HepG2 (cell line): ENCODE results near the gene HOTAIR. TPM values are rescaled to one million over a fixed set of nuclear protein-coding genes. Genes with fewer than 3 reads are reported as not detected.
A peak's percentile ranks its signal among the peaks of the same experiment; 100 is the strongest.

Source experiments
- ELF1 ChIP-seq: sonication (generic); formaldehyde crosslinking; IDR thresholded peaks from 2 replicates; pipeline ENCODE4 v1.4.0; 2020; ENCODE audit warnings: missing genetic modification reagents
- HOXA3 ChIP-seq: sonication (generic); formaldehyde crosslinking; IDR thresholded peaks from 2 replicates; pipeline ENCODE4 v1.5.0; 2020; ENCODE audit warnings: missing genetic modification reagents
- MTF2 ChIP-seq: sonication (generic); formaldehyde crosslinking; IDR thresholded peaks from 2 replicates; pipeline ENCODE4 v1.5.0; 2020; ENCODE audit warnings: missing genetic modification reagents, borderline replicate concordance
- PHF8 ChIP-seq: sonication (generic); formaldehyde crosslinking; IDR thresholded peaks from 2 replicates; pipeline ENCODE4 v1.5.0; 2020; ENCODE audit warnings: missing genetic modification reagents
- SUZ12 ChIP-seq: fragments of 150-350 bp; IDR thresholded peaks from 2 replicates; pipeline ENCODE4 v1.6.1; 2014; ENCODE audit warnings: low read depth, low read length
- TARDBP ChIP-seq: sonication (generic); formaldehyde crosslinking; IDR thresholded peaks from 2 replicates; pipeline ENCODE4 v1.8.0; 2022; ENCODE audit warnings: mild to moderate bottlenecking, missing genetic modification reagents
- THYN1 ChIP-seq: sonication (generic); formaldehyde crosslinking; IDR thresholded peaks from 2 replicates; pipeline ENCODE4 v1.8.1; 2023; ENCODE audit warnings: low read depth, mild to moderate bottlenecking, moderate library complexity, missing genetic modification reagents, borderline replicate concordance
- ZNF24 ChIP-seq: fragments of 450-650 bp; IDR thresholded peaks from 2 replicates; pipeline ENCODE4 v1.6.1; 2017; ENCODE audit warnings: antibody characterized with exemption, mild to moderate bottlenecking
- ZNF562 ChIP-seq: sonication (generic); formaldehyde crosslinking; IDR thresholded peaks from 2 replicates; pipeline ENCODE4 v1.8.0; 2022; ENCODE audit warnings: missing genetic modification reagents, borderline replicate concordance
- ZSCAN9 ChIP-seq: IDR thresholded peaks from 2 replicates; pipeline ENCODE4 v1.6.1; 2016; ENCODE audit warnings: borderline replicate concordance
- polyA plus RNA-seq, 8 experiments: library from polyadenylated mRNA; depleted of rRNA in 3 of 8; stranded (reverse) in 7 of 8; unstranded in 1 of 8; fragments of >200 nt; fragmentation: Illumina TruSeq in 4 of 8; extraction: Trizol in 4 of 8; gene quantifications; 2 replicates each; pipeline versions ENCODE4 v1.2.1 to v1.2.3, GENCODE V29; 2011 to 2016; ENCODE audit warnings: low read depth in 4 of 8, missing spikeins in 1 of 8, mixed read lengths in 1 of 8; ENCODE audit not compliant: insufficient read depth in 1 of 8
- total RNA-seq, 5 experiments: library from RNA; depleted of rRNA; stranded (reverse); fragments of >200 nt; fragmentation: Illumina TruSeq; extraction: Trizol; gene quantifications; 2 replicates each; pipeline ENCODE4 v1.2.3, GENCODE V29; 2016; ENCODE audit warnings: low read depth in 1 of 5
- TF ChIP-seq, protein P1 (sequence below): sonication (generic); formaldehyde crosslinking; IDR thresholded peaks from 2 replicates; pipeline ENCODE4 v1.4.0; 2020; ENCODE audit warnings: missing genetic modification reagents, mild to moderate bottlenecking, borderline replicate concordance
- TF ChIP-seq, protein P2 (sequence below): sonication (generic); formaldehyde crosslinking; IDR thresholded peaks from 2 replicates; pipeline ENCODE4 v1.5.0; 2020; ENCODE audit warnings: missing genetic modification reagents
- TF ChIP-seq, protein P3 (sequence below): sonication (generic); formaldehyde crosslinking; conservative IDR thresholded peaks from 2 replicates; pipeline ENCODE4 v1.4.0; 2020; ENCODE audit warnings: missing genetic modification reagents
- TF ChIP-seq, protein P4 (sequence below): sonication (generic); formaldehyde crosslinking; IDR thresholded peaks from 2 replicates; pipeline ENCODE4 v1.4.0; 2020; ENCODE audit warnings: mild to moderate bottlenecking, missing genetic modification reagents
- TF ChIP-seq, protein P5 (sequence below): sonication (generic); formaldehyde crosslinking; IDR thresholded peaks from 2 replicates; pipeline ENCODE4 v1.5.0; 2020; ENCODE audit warnings: mild to moderate bottlenecking, missing genetic modification reagents, borderline replicate concordance

HOTAIR gene
- total and polyA plus RNA-seq, 2 of the 13 experiments (the other 11 are each of a cell fraction or from before 2014, with no cell fraction given), result not detected

DNA sequence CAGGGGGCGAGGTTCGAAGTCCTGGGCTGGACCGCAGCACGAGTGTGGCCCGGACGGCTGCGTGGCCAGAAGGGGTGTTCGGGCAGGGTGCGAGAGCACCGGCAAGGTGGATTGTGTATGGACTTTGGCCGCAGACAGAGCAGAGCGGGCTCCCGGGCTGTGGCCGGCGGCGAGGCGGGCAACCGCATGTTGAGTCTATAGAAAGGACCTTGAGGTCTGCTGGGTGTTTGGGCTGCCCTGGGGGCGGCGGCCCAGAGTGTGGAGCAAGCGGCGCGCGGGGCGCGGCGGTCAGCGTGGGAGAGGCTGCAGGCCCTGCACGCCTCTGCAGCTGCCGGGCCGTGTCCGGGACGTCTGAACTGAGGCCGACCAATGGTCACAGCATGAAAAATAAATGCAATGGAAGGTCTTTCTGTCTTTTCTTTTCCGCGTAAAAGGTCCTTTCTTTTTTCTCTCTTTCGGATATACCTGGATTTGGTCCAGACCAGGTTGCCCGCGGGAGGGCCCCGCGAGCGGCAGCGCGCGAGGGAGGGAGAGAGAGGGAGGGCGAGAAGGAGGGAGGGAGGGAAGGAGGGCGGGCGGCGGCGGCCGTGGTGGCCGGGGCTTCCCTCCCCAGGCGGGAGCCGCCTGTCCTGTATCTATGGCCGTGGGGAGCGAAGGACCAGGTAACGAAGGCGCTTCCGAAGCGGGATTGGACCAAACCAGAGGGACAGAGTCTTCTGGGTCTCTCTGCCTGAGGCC lies 19.7 kb upstream of the HOTAIR start (continued):
- TF ChIP-seq, protein P1, sequence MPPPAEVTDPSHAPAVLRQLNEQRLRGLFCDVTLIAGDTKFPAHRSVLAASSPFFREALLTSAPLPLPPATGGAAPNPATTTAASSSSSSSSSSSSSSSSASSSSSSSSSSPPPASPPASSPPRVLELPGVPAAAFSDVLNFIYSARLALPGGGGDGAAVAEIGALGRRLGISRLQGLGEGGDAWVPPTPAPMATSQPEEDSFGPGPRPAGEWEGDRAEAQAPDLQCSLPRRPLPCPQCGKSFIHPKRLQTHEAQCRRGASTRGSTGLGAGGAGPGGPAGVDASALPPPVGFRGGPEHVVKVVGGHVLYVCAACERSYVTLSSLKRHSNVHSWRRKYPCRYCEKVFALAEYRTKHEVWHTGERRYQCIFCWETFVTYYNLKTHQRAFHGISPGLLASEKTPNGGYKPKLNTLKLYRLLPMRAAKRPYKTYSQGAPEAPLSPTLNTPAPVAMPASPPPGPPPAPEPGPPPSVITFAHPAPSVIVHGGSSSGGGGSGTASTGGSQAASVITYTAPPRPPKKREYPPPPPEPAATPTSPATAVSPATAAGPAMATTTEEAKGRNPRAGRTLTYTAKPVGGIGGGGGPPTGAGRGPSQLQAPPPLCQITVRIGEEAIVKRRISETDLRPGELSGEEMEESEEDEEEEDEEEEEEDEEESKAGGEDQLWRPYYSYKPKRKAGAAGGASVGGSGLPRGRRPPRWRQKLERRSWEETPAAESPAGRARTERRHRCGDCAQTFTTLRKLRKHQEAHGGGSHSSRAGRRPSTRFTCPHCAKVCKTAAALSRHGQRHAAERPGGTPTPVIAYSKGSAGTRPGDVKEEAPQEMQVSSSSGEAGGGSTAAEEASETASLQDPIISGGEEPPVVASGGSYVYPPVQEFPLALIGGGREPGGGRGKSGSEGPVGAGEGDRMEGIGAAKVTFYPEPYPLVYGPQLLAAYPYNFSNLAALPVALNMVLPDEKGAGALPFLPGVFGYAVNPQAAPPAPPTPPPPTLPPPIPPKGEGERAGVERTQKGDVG (CRISPR knock-in tag), result no peak
- TF ChIP-seq, protein P2, sequence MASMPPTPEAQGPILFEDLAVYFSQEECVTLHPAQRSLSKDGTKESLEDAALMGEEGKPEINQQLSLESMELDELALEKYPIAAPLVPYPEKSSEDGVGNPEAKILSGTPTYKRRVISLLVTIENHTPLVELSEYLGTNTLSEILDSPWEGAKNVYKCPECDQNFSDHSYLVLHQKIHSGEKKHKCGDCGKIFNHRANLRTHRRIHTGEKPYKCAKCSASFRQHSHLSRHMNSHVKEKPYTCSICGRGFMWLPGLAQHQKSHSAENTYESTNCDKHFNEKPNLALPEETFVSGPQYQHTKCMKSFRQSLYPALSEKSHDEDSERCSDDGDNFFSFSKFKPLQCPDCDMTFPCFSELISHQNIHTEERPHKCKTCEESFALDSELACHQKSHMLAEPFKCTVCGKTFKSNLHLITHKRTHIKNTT (CRISPR knock-in tag), result no peak
- no peak for TF ChIP-seq THYN1 (CRISPR knock-in tag)
- TF ChIP-seq PHF8 (CRISPR knock-in tag), result peak; percentile 34; the same call in 1 of the 2 replicates
- no peak for TF ChIP-seq ZSCAN9 (CRISPR knock-in tag)
- TF ChIP-seq TARDBP (CRISPR knock-in tag), result no peak
- TF ChIP-seq ZNF24, result no peak
- TF ChIP-seq, protein P3, sequence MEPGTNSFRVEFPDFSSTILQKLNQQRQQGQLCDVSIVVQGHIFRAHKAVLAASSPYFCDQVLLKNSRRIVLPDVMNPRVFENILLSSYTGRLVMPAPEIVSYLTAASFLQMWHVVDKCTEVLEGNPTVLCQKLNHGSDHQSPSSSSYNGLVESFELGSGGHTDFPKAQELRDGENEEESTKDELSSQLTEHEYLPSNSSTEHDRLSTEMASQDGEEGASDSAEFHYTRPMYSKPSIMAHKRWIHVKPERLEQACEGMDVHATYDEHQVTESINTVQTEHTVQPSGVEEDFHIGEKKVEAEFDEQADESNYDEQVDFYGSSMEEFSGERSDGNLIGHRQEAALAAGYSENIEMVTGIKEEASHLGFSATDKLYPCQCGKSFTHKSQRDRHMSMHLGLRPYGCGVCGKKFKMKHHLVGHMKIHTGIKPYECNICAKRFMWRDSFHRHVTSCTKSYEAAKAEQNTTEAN (CRISPR knock-in tag), result no peak
- TF ChIP-seq, protein P4, sequence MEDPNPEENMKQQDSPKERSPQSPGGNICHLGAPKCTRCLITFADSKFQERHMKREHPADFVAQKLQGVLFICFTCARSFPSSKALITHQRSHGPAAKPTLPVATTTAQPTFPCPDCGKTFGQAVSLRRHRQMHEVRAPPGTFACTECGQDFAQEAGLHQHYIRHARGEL (CRISPR knock-in tag), result no peak
- peak; percentile 57 for TF ChIP-seq HOXA3 (CRISPR knock-in tag)
- TF ChIP-seq, protein P5, sequence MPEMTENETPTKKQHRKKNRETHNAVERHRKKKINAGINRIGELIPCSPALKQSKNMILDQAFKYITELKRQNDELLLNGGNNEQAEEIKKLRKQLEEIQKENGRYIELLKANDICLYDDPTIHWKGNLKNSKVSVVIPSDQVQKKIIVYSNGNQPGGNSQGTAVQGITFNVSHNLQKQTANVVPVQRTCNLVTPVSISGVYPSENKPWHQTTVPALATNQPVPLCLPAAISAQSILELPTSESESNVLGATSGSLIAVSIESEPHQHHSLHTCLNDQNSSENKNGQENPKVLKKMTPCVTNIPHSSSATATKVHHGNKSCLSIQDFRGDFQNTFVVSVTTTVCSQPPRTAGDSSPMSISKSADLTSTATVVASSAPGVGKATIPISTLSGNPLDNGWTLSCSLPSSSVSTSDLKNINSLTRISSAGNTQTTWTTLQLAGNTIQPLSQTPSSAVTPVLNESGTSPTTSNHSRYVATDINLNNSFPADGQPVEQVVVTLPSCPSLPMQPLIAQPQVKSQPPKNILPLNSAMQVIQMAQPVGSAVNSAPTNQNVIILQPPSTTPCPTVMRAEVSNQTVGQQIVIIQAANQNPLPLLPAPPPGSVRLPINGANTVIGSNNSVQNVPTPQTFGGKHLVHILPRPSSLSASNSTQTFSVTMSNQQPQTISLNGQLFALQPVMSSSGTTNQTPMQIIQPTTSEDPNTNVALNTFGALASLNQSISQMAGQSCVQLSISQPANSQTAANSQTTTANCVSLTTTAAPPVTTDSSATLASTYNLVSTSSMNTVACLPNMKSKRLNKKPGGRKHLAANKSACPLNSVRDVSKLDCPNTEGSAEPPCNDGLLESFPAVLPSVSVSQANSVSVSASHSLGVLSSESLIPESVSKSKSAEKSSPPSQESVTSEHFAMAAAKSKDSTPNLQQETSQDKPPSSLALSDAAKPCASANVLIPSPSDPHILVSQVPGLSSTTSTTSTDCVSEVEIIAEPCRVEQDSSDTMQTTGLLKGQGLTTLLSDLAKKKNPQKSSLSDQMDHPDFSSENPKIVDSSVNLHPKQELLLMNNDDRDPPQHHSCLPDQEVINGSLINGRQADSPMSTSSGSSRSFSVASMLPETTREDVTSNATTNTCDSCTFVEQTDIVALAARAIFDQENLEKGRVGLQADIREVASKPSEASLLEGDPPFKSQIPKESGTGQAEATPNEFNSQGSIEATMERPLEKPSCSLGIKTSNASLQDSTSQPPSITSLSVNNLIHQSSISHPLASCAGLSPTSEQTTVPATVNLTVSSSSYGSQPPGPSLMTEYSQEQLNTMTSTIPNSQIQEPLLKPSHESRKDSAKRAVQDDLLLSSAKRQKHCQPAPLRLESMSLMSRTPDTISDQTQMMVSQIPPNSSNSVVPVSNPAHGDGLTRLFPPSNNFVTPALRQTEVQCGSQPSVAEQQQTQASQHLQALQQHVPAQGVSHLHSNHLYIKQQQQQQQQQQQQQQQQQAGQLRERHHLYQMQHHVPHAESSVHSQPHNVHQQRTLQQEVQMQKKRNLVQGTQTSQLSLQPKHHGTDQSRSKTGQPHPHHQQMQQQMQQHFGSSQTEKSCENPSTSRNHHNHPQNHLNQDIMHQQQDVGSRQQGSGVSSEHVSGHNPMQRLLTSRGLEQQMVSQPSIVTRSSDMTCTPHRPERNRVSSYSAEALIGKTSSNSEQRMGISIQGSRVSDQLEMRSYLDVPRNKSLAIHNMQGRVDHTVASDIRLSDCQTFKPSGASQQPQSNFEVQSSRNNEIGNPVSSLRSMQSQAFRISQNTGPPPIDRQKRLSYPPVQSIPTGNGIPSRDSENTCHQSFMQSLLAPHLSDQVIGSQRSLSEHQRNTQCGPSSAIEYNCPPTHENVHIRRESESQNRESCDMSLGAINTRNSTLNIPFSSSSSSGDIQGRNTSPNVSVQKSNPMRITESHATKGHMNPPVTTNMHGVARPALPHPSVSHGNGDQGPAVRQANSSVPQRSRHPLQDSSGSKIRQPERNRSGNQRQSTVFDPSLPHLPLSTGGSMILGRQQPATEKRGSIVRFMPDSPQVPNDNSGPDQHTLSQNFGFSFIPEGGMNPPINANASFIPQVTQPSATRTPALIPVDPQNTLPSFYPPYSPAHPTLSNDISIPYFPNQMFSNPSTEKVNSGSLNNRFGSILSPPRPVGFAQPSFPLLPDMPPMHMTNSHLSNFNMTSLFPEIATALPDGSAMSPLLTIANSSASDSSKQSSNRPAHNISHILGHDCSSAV (CRISPR knock-in tag), result no peak
- TF ChIP-seq ELF1 (CRISPR knock-in tag), result no peak
- peak; percentile 80; the same call in 1 of the 2 replicates for TF ChIP-seq MTF2 (CRISPR knock-in tag)
- no peak for TF ChIP-seq ZNF562 (CRISPR knock-in tag)
- no peak for TF ChIP-seq SUZ12
